Small intestine (tissue), 7 donors: Measurements from ENCODE around the gene PSTPIP1. TPM values are rescaled to one million over a fixed set of nuclear protein-coding genes. Genes with fewer than 3 reads are reported as not detected.

Source experiments
- DNase-seq, 2 donors: peaks; one replicate each; pipeline versions ENCODE4 v3.0.0 to v3.0.0-alpha.2; 2013
- FAIRE-seq: peaks from 2 replicates; lab custom pipeline; 2012; peaks lifted over from hg19 to GRCh38; lab: Jason Lieb, UNC
- H3K27ac ChIP-seq, 3 donors: one replicate each; pipeline ENCODE4 v1.5.1; 2013; ENCODE audit warnings: low read length in 2 of 3, mild to moderate bottlenecking in 2 of 3, control low read depth in 1 of 3, inconsistent platforms in 1 of 3, low read depth in 1 of 3, moderate library complexity in 1 of 3
- H3K27me3 ChIP-seq, 3 donors: one replicate each; pipeline ENCODE4 v1.6.1; 2013; ENCODE audit warnings: low read length in 3 of 3, inconsistent platforms in 1 of 3; ENCODE audit not compliant: control insufficient read depth in 3 of 3, insufficient read depth in 3 of 3
- H3K36me3 ChIP-seq, 3 donors: one replicate each; pipeline ENCODE4 v1.6.1; 2013; ENCODE audit warnings: low read length in 3 of 3, inconsistent platforms in 1 of 3, low read depth in 1 of 3, mild to moderate bottlenecking in 1 of 3, moderate library complexity in 1 of 3; ENCODE audit not compliant: control insufficient read depth in 3 of 3, insufficient read depth in 2 of 3
- H3K4me1 ChIP-seq, 3 donors: one replicate each; pipeline ENCODE4 v1.6.1; 2013; ENCODE audit warnings: low read length in 2 of 3, inconsistent platforms in 1 of 3, low read depth in 1 of 3, mild to moderate bottlenecking in 1 of 3, moderate library complexity in 1 of 3; ENCODE audit not compliant: control insufficient read depth in 3 of 3, insufficient read depth in 2 of 3
- H3K4me3 ChIP-seq, 3 donors: one replicate each; pipeline ENCODE4 v1.5.1; 2013; ENCODE audit warnings: low read length in 3 of 3, control low read depth in 1 of 3, inconsistent platforms in 1 of 3, low read depth in 1 of 3, mild to moderate bottlenecking in 1 of 3, moderate library complexity in 1 of 3
- H3K9me3 ChIP-seq, 2 donors: one replicate each; pipeline ENCODE4 v1.6.1; 2013; ENCODE audit warnings: low read depth in 1 of 2, low read length in 1 of 2; ENCODE audit not compliant: control insufficient read depth in 2 of 2, insufficient read depth in 1 of 2
- WGBS, 3 donors: extraction: QIAGEN DNeasy Blood & Tissue Kit; methylation state at CpG; one replicate each; pipeline ENCODE4 v1.1.7; 2013; 5-methylcytosine and 5-hydroxymethylcytosine counted together
- polyA plus RNA-seq, 4 donors: library from polyadenylated mRNA; stranded (reverse) in 3 of 4; unstranded in 1 of 4; fragments of 200-250 nt in 3 of 4; fragments of 120-200 nt in 1 of 4; gene quantifications; one replicate each; pipeline versions ENCODE4 v1.2.1 to v1.2.3, GENCODE V29; 2013
- donor health status: healthy with polysubstance abuse.
- donor health status: control.
- donor health status: control.
- donor health status: Bipolar disorder and iron deficiency.
- donor health status: healthy.

Gene PSTPIP1
- polyA plus RNA-seq, 4 donors, result 1.8 to 17.0 (median 3.2) TPM

- Histone ChIP-seq H3K27ac (no peak overlapping the region), H3K27me3 (peaks cover 0 to 12% (median 0%) of the 10 kb centered on the region in 3 donors), H3K4me3 (no peak overlapping the region), H3K36me3 (no peaks in the 10 kb centered on the region), H3K9me3 (peaks cover 0 to 2% of the 10 kb centered on the region in 2 donors), H3K4me1 (peaks cover 0 to 9% (median 0%) of the 10 kb centered on the region in 3 donors)
- DNase-seq, result no peak
- 85 to 92% (median 86%) methylated on average over 2 of the region's 2 CpGs for WGBS, 3 donors
- no peak for FAIRE-seq
Measured at GRCh38 chr15:76973906-76974305, 21.0 kb upstream of the PSTPIP1 start.

DNA sequence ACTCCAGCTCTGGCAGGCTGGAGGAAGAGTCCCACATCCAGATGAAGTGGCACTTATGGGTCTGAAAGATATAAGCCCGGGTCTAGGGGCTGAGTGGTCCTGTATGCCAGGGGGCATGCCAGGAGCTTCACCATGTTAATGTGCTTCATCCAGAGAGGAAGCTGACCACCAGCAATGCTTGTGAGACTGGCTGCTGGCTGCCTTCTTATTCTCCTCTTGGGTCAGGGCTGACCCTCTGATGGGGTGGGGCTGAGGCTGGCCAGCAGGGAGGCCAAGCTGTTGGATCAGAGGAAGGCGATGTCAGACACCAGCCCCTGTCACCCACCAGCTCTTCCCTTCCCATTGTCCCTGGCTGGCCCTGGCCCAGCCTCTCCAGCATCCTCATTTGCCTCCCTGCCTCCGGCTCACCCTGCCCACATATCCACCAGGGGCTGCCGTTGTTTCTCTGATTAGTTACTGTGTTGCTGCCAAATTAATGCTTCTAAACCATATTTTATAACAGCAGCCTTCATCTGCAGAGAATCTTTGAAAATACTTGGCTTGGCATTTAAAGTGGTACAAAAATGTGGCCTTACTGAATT is 20.4 kb upstream of the PSTPIP1 start:
- Histone ChIP-seq H3K27me3 (peaks cover 0 to 12% (median 0%) of the 10 kb centered on the region in 3 donors), H3K4me3 (no peak overlapping the region), H3K36me3 (no peaks in the 10 kb centered on the region), H3K4me1 (peaks cover 0 to 9% (median 0%) of the 10 kb centered on the region in 3 donors), H3K9me3 (peaks cover 0 to 6% of the 10 kb centered on the region in 2 donors), H3K27ac (no peak overlapping the region)
- 76 to 83% (median 79%) methylated on average over 4 of the region's 4 CpGs for WGBS, 3 donors
- no peak for FAIRE-seq
- DNase-seq, result no peak

GRCh38 chr15:76976141-76976540 is 18.8 kb upstream of the PSTPIP1 start:
- Histone ChIP-seq H3K36me3 (no peaks in the 10 kb centered on the region), H3K9me3 (peaks cover 0 to 6% of the 10 kb centered on the region in 2 donors), H3K4me3 (no peak overlapping the region), H3K27me3 (peaks cover 0 to 12% (median 0%) of the 10 kb centered on the region in 3 donors), H3K27ac (no peak overlapping the region), H3K4me1 (peaks cover 0 to 9% (median 0%) of the 10 kb centered on the region in 3 donors)
- DNase-seq (no peak), FAIRE-seq (no peak)
- 71 to 95% (median 83%) methylated on average over 1 of the region's 1 CpG for WGBS, 3 donors

DNA sequence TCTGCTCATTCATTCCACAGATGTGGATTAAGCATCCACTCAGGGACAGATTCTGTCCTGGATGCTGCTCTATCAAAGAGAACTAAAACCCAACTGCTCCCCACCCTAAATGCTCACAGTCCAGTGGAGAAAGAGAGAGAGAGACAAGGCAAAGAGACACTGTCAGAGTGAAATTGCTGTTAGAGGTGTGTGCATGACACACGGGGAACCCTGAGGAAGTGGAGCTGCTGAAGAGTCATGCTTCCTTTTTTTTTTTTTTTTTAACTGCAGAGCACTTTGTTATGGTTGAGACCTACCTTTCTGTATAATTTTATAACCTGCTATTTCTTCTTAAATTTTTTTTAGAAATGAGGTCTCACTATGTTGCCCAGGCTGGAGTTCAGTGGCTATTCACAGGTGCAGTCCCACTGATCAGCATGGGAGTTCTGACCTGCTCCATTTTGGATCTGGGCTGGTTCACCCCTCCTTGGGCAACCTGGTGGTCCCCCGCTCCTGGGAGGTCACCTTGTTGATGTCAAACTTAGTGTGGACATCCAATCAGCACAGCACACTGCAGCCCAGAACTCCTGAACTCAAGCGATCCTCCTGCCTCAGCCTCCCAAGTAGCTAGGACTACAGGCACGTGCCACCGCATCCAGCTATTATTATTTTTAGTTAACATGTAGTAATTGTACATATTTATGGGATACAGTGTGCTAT is 18.2 kb upstream of the PSTPIP1 start:
- H3K27me3 ChIP-seq, result peaks cover 0 to 12% (median 0%) of the 10 kb centered on the region in 3 donors
- H3K27ac ChIP-seq, result no peak overlapping the region
- peaks cover 0 to 9% (median 0%) of the 10 kb centered on the region in 3 donors for H3K4me1 ChIP-seq
- WGBS, 3 donors, result 76 to 87% (median 83%) methylated on average over 5 of the region's 5 CpGs
- H3K4me3 ChIP-seq, result no peak overlapping the region
- no peaks in the 10 kb centered on the region for H3K36me3 ChIP-seq
- DNase-seq, result no peak
- peaks cover 0 to 6% of the 10 kb centered on the region in 2 donors for H3K9me3 ChIP-seq
- FAIRE-seq, result no peak

DNA sequence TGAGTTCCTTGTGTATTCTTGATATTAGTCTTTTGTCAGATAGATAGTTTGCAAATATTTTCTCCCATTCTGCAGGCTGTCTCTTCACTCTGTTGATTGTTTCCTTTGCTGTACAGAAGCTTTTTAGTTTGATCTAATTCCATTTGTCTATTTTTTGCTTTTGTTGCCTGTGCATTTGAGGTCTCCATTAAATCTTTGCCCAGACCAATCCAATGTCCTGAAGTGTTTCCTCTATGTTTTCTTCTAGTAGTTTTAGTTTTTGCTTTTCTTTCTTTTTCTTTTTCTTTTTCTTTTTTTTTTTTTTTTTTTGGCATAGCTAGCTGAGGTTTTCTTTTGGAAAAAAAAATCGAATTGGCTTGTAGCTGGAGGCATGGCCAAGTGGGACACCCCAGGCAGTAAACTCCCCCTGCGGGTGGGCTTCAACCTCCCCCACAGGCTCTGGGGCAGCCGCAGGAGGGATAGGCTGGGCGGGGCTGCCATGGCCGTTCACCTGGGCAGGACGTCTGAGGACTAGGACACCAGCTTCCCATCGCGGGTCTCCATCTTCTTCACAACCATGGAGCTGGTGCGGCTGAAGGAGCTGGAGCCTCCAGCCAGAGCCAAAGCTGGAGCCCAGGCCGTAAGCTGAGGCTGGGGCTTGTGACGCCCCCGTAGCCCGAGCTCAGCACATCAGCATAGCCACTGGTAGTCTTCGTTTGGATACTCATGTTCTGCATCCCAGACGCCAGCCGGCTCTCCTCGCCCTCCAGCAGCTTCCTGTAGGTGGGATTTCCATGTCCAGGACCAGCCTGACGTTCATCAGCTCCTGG is 16.2 kb upstream of the PSTPIP1 start:
- Histone ChIP-seq H3K9me3 (peaks cover 0 to 6% of the 10 kb centered on the region in 2 donors), H3K4me3 (no peak overlapping the region), H3K4me1 (no peaks in the 10 kb centered on the region), H3K36me3 (no peaks in the 10 kb centered on the region), H3K27ac (no peak overlapping the region), H3K27me3 (peaks cover 0 to 4% (median 0%) of the 10 kb centered on the region in 3 donors)
- WGBS, 3 donors, result 92 to 94% (median 94%) methylated on average over 18 of the region's 18 CpGs
- DNase-seq, result no peak
- no peak for FAIRE-seq

GRCh38 chr15:76979331-76979925 is 15.5 kb upstream of the PSTPIP1 start:
- no peak overlapping the region for H3K4me3 ChIP-seq
- no peaks in the 10 kb centered on the region for H3K36me3 ChIP-seq
- FAIRE-seq, result no peak
- DNase-seq, result no peak
- peaks cover 0 to 6% of the 10 kb centered on the region in 2 donors for H3K9me3 ChIP-seq
- H3K27ac ChIP-seq, result no peak overlapping the region
- WGBS, 3 donors, result 80 to 92% (median 92%) methylated on average over 23 of the region's 23 CpGs
- peaks cover 0 to 1% (median 0%) of the 10 kb centered on the region in 3 donors for H3K27me3 ChIP-seq
- no peaks in the 10 kb centered on the region for H3K4me1 ChIP-seq

GRCh38 chr15:76979996-76980520 is 14.9 kb upstream of the PSTPIP1 start:
- peaks cover 0 to 6% of the 10 kb centered on the region in 2 donors for H3K9me3 ChIP-seq
- 80 to 87% (median 87%) methylated on average over 7 of the region's 7 CpGs for WGBS, 3 donors
- no peak overlapping the region for H3K27ac ChIP-seq
- no peak for FAIRE-seq
- no peaks in the 10 kb centered on the region for H3K27me3 ChIP-seq
- no peak overlapping the region for H3K4me3 ChIP-seq
- no peaks in the 10 kb centered on the region for H3K36me3 ChIP-seq
- no peak for DNase-seq
- H3K4me1 ChIP-seq, result no peaks in the 10 kb centered on the region

GRCh38 chr15:76982356-76982755 is 12.6 kb upstream of the PSTPIP1 start:
- Histone ChIP-seq H3K9me3 (peaks cover 0 to 6% of the 10 kb centered on the region in 2 donors), H3K36me3 (no peaks in the 10 kb centered on the region), H3K4me1 (no peaks in the 10 kb centered on the region), H3K4me3 (no peak overlapping the region), H3K27me3 (no peaks in the 10 kb centered on the region), H3K27ac (no peak overlapping the region)
- DNase-seq (no peak), FAIRE-seq (no peak)
- WGBS, 3 donors, result 85 to 91% (median 86%) methylated on average over 9 of the region's 9 CpGs
